Measurements from ENCODE around the gene HEATR5B. TPM values are rescaled to one million over a fixed set of nuclear protein-coding genes. Genes with fewer than 3 reads are reported as not detected.

Gene HEATR5B
- total and polyA plus RNA-seq, 10 of the 15 experiments (the other 5 are each of a cell fraction or from before 2014, with no cell fraction given): 4.1 to 34.7 (median 17.7) TPM

DNA sequence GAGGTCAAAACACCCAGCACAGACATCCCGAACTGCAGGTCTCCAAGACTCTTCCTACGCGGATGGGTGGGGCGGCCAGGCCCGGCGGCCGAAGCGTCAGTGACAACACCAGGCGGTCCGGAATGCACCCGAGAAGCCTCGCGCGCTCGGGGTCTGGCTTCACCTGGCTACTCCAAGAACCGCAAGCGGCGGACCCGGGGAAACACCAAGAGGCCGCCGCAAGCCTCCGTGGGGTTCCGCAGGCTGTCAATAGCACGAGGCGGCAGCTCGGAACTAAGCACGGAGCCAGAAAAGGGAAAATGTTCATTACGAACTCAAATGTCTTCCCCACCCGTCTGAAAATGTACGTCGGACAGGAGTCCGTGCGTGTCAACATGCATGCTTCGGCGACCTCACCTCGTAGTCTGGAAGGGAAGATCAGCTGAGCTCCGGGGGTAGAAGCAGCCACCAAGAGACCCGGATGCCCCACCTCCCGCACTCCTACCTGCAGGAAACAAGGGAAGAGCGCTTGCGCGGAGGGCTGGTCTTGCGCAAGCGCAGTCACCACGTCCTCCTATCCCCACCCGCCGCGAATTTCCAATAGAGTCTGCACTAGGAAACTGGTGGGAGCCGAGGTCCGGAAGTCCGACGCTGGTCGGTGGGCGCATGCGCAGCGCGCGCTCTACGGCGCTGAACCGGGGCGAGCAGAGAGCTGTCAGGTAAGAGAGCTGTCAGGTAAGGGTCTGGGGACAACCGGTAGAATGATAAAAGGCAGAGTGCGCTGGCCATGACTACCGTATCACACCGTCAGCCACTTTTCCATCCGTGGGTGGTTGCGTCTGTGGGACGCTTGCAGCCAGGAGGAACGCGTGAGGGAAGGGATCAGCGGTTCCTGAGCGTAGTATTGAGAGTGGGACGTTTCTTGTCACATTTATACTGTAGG, at the start of gene HEATR5B, which contains the start of gene GPATCH11 (continued):
- TF ChIP-seq, protein P1, sequence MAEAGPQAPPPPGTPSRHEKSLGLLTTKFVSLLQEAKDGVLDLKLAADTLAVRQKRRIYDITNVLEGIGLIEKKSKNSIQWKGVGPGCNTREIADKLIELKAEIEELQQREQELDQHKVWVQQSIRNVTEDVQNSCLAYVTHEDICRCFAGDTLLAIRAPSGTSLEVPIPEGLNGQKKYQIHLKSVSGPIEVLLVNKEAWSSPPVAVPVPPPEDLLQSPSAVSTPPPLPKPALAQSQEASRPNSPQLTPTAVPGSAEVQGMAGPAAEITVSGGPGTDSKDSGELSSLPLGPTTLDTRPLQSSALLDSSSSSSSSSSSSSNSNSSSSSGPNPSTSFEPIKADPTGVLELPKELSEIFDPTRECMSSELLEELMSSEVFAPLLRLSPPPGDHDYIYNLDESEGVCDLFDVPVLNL (IDR thresholded peaks at IDR 0.05; ENCODE audit: low read depth, low read length): peak; percentile 63; the same call in 1 of the 2 replicates
- 0 out of 2 replicates have a peak, but pooled peaks have one; percentile 24 for TF ChIP-seq MTA2 (IDR thresholded peaks at IDR 0.05; ENCODE audit: low read depth)
- peak; percentile 77; the same call in 1 of the 2 replicates for TF ChIP-seq SIN3A (IDR thresholded peaks at IDR 0.05; ENCODE audit: low read depth, low read length)
- TF ChIP-seq ZNF207 (IDR thresholded peaks at IDR 0.05; ENCODE audit: borderline replicate concordance): 0 out of 2 replicates have a peak, but pooled peaks have one; percentile 39
- 0 out of 2 replicates have a peak, but pooled peaks have one; percentile 25 for TF ChIP-seq HDAC2 (IDR thresholded peaks at IDR 0.05)
- TF ChIP-seq EZH2 (IDR thresholded peaks at IDR 0.05; ENCODE audit: borderline replicate concordance, control insufficient read depth, low read depth, low read length): no peak
- no peak for TF ChIP-seq ESRRA (IDR thresholded peaks at IDR 0.05; ENCODE audit: low read length)
- TF ChIP-seq, protein P2, sequence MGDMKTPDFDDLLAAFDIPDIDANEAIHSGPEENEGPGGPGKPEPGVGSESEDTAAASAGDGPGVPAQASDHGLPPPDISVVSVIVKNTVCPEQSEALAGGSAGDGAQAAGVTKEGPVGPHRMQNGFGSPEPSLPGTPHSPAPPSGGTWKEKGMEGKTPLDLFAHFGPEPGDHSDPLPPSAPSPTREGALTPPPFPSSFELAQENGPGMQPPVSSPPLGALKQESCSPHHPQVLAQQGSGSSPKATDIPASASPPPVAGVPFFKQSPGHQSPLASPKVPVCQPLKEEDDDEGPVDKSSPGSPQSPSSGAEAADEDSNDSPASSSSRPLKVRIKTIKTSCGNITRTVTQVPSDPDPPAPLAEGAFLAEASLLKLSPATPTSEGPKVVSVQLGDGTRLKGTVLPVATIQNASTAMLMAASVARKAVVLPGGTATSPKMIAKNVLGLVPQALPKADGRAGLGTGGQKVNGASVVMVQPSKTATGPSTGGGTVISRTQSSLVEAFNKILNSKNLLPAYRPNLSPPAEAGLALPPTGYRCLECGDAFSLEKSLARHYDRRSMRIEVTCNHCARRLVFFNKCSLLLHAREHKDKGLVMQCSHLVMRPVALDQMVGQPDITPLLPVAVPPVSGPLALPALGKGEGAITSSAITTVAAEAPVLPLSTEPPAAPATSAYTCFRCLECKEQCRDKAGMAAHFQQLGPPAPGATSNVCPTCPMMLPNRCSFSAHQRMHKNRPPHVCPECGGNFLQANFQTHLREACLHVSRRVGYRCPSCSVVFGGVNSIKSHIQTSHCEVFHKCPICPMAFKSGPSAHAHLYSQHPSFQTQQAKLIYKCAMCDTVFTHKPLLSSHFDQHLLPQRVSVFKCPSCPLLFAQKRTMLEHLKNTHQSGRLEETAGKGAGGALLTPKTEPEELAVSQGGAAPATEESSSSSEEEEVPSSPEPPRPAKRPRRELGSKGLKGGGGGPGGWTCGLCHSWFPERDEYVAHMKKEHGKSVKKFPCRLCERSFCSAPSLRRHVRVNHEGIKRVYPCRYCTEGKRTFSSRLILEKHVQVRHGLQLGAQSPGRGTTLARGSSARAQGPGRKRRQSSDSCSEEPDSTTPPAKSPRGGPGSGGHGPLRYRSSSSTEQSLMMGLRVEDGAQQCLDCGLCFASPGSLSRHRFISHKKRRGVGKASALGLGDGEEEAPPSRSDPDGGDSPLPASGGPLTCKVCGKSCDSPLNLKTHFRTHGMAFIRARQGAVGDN (IDR thresholded peaks at IDR 0.05): peak; percentile 84
- TF ChIP-seq TBL1XR1 (IDR thresholded peaks at IDR 0.05; ENCODE audit: low read depth, low read length): 0 out of 2 replicates have a peak, but pooled peaks have one; percentile 44
- peak; percentile 84; the same call in 1 of the 2 replicates for TF ChIP-seq ASH2L (IDR thresholded peaks at IDR 0.05; ENCODE audit: borderline replicate concordance, low read depth)
- TF ChIP-seq, protein P3, sequence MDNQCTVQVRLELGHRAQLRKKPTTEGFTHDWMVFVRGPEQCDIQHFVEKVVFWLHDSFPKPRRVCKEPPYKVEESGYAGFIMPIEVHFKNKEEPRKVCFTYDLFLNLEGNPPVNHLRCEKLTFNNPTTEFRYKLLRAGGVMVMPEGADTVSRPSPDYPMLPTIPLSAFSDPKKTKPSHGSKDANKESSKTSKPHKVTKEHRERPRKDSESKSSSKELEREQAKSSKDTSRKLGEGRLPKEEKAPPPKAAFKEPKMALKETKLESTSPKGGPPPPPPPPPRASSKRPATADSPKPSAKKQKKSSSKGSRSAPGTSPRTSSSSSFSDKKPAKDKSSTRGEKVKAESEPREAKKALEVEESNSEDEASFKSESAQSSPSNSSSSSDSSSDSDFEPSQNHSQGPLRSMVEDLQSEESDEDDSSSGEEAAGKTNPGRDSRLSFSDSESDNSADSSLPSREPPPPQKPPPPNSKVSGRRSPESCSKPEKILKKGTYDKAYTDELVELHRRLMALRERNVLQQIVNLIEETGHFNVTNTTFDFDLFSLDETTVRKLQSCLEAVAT (IDR thresholded peaks at IDR 0.05): peak; percentile 83
- TF ChIP-seq POLR2AphosphoS2 (IDR thresholded peaks at IDR 0.05; ENCODE audit: low read depth, low read length): 0 out of 2 replicates have a peak, but pooled peaks have one; percentile 50
- TF ChIP-seq SMC3 (IDR thresholded peaks at IDR 0.05; ENCODE audit: borderline replicate concordance, low read length): no peak
- no peak; the same call in none of the 2 replicates for TF ChIP-seq DPF2 (IDR thresholded peaks at IDR 0.05)
- TF ChIP-seq EED (IDR thresholded peaks at IDR 0.05; ENCODE audit: low read depth): peak; percentile 1
- TF ChIP-seq, protein P4, sequence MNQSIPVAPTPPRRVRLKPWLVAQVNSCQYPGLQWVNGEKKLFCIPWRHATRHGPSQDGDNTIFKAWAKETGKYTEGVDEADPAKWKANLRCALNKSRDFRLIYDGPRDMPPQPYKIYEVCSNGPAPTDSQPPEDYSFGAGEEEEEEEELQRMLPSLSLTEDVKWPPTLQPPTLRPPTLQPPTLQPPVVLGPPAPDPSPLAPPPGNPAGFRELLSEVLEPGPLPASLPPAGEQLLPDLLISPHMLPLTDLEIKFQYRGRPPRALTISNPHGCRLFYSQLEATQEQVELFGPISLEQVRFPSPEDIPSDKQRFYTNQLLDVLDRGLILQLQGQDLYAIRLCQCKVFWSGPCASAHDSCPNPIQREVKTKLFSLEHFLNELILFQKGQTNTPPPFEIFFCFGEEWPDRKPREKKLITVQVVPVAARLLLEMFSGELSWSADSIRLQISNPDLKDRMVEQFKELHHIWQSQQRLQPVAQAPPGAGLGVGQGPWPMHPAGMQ (IDR thresholded peaks at IDR 0.05; ENCODE audit: borderline replicate concordance): 0 out of 2 replicates have a peak, but pooled peaks have one; percentile 13
- no peak for TF ChIP-seq STAT3 (IDR thresholded peaks at IDR 0.05; ENCODE audit: low read depth, low read length)
- peak; percentile 80 for TF ChIP-seq NBN (IDR thresholded peaks at IDR 0.05)
- no peak for TF ChIP-seq TARDBP (IDR thresholded peaks at IDR 0.05; ENCODE audit: borderline replicate concordance)

Measured in GM12878 (cell line).